ENCODE data around the gene CERS6. TPM values are rescaled to one million over a fixed set of nuclear protein-coding genes. Genes with fewer than 3 reads are reported as not detected.

CERS6 gene
- polyA plus RNA-seq, 1 donor: 43.8 TPM

DNA sequence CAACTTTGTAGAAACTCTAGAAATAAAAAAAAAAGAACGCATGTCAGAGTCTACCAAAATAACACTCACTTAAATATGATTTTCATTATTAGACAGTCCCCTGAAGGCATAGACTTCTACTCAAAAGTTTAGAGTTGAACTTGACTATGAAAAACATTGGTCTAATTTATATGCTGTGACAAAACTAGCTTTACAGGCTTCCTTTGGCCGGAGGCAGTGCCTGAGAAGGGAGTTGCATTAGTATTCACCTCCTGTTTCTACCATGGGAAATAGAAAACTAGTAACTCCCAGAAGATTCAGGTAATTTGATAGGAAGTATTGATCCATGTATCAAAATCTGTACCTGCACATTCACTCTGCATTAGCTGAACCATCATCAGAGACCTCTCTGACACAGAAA lies 182.9 kb downstream of the CERS6 start:
- peak overlapping the region; percentile 75 for H3K27ac ChIP-seq (ENCODE audit: low read length)
- no peak for DNase-seq
- WGBS (ENCODE audit: insufficient coverage, low lambda C conversion rate): no CpG with 5 or more reads among the region's 2 CpGs
- H3K27me3 ChIP-seq (ENCODE audit: control insufficient read depth, insufficient read depth, low read length): no peaks in the 10 kb centered on the region
- H3K4me1 ChIP-seq (ENCODE audit: control insufficient read depth, insufficient read depth, low read length): peaks cover 39% of the 10 kb centered on the region
- no peak overlapping the region for H3K4me3 ChIP-seq (ENCODE audit: low read length)
- no peaks in the 10 kb centered on the region for H3K36me3 ChIP-seq (ENCODE audit: control insufficient read depth, insufficient read depth, low read length)
- no peaks in the 10 kb centered on the region for H3K9me3 ChIP-seq (ENCODE audit: control insufficient read depth, low read depth, low read length)

DNA sequence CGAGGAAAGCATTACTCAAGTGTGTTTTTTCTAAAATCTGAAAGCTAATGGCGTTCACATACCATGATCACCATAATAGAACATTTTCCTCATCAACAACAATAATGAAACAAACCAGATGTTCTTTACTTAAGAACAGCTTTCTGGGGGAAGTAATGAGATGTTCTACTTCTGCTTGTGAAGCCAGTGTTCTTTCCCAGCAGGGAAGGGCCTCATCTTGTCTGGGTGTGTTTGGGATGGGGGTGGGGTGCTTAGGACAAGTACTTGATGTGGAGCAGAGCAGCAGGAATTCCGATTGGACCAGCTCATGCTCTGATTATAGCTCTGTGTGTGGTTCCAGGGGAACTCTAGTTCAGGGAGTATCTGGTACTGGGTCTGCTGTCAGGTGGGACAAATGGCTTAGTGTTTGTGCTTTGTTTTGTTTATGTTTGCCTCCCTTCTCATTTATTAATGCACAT lies 183.4 kb downstream of the CERS6 start:
- DNase-seq: peak; percentile 68 to 72
- WGBS (ENCODE audit: insufficient coverage, low lambda C conversion rate): no CpG with 5 or more reads among the region's 3 CpGs
- peak overlapping the region; percentile 75 for H3K27ac ChIP-seq (ENCODE audit: low read length)

DNA sequence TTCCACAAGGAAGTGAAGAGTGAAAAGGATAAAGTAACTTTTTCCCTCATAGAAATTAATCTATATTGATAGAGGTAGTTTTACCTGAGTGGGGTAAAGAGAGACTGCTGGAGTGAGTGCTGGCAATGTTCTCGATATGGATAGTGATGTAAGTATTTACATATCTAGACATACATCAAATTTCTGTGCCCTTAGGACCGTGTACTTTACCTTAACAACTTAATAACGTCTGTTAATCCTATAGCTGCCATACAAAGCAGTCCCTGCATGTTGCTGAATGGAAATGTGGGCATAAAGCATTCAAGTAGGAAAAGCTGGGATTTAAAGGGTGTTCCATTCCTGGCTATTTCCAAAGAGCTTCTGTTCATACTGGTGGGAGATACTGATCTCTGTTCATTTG lies 184.0 kb downstream of the CERS6 start:
- Histone ChIP-seq H3K36me3 (ENCODE audit: control insufficient read depth, insufficient read depth, low read length) (no peaks in the 10 kb centered on the region), H3K27ac (ENCODE audit: low read length) (peak overlapping the region; percentile 75), H3K4me1 (ENCODE audit: control insufficient read depth, insufficient read depth, low read length) (peaks cover 34% of the 10 kb centered on the region), H3K27me3 (ENCODE audit: control insufficient read depth, insufficient read depth, low read length) (no peaks in the 10 kb centered on the region), H3K9me3 (ENCODE audit: control insufficient read depth, low read depth, low read length) (no peaks in the 10 kb centered on the region), H3K4me3 (ENCODE audit: low read length) (no peak overlapping the region)
- DNase-seq: peak; percentile 35 to 72
- WGBS (ENCODE audit: insufficient coverage, low lambda C conversion rate): no CpG with 5 or more reads among the region's 3 CpGs

More for the DNA sequence above, 183.4 kb downstream of the CERS6 start:
- Histone ChIP-seq H3K4me3 (ENCODE audit: low read length) (no peak overlapping the region), H3K36me3 (ENCODE audit: control insufficient read depth, insufficient read depth, low read length) (no peaks in the 10 kb centered on the region), H3K9me3 (ENCODE audit: control insufficient read depth, low read depth, low read length) (no peaks in the 10 kb centered on the region), H3K4me1 (ENCODE audit: control insufficient read depth, insufficient read depth, low read length) (peaks cover 39% of the 10 kb centered on the region), H3K27me3 (ENCODE audit: control insufficient read depth, insufficient read depth, low read length) (no peaks in the 10 kb centered on the region)

DNA sequence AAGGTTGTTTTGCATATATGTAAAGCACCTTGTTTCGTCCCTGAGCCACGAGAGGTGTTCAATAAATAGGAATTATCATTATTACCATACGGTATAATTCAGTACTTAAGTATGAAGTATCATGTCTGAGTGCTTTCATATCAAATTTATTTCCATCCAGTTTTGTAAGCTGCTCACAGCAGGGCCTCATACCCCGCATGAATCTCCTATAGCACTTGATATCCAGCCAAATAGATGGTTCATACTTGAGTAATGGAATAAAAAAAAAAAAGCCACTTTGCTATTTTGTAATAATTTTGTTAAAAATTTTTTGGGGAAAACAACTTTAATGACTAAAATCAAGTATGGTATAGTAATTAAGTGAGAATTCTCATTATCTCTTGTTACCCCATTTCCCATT lies 185.6 kb downstream of the CERS6 start:
- Histone ChIP-seq H3K4me3 (ENCODE audit: low read length) (no peak overlapping the region), H3K27me3 (ENCODE audit: control insufficient read depth, insufficient read depth, low read length) (no peaks in the 10 kb centered on the region), H3K36me3 (ENCODE audit: control insufficient read depth, insufficient read depth, low read length) (no peaks in the 10 kb centered on the region), H3K27ac (ENCODE audit: low read length) (no peak overlapping the region), H3K9me3 (ENCODE audit: control insufficient read depth, low read depth, low read length) (no peaks in the 10 kb centered on the region), H3K4me1 (ENCODE audit: control insufficient read depth, insufficient read depth, low read length) (peaks cover 31% of the 10 kb centered on the region)
- no peak for DNase-seq
- no CpG with 5 or more reads among the region's 4 CpGs for whole genome bisulfite sequencing (ENCODE audit: insufficient coverage, low lambda C conversion rate)

DNA sequence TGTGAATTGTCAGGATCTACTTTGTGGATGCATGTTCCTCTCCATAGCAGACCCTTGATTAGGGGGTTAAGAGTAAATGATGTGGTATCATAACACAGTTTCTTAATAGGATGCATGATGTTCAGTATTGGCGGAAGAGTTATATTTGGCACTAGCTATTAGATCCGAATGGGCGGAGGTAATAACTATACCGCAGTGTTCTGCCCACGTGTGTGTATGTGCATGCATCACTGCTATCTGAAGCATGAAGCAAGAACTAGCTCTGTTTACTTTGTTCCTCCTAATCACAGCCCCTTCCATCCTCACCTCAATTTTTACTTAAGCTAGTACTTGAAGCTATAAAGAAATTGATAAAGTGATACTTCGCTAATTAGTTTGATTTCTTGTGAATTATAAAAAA lies 186.8 kb downstream of the CERS6 start:
- H3K27ac ChIP-seq (ENCODE audit: low read length): no peak overlapping the region
- no peak for DNase-seq
- H3K9me3 ChIP-seq (ENCODE audit: control insufficient read depth, low read depth, low read length): no peaks in the 10 kb centered on the region

DNA sequence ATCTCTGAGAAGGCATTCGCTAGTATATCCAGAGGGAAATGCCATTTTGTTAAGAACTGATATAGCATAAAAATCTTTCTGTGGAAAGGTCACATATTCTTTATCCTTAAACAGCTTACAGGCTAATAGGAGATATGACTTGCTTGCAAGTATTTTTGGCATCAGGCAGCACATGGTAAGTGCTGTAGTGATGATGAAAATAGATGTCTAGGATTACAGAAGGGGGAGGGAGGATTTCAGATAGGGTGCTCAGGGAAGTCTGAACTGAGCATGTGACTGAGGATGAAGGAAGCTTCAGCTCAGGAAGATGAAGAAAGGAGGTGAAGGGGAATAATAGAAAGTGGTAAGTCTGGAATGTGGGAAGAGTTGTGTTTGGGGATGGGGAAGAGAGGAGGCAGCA lies 187.9 kb downstream of the CERS6 start:
- Histone ChIP-seq H3K27ac (ENCODE audit: low read length) (no peak overlapping the region), H3K36me3 (ENCODE audit: control insufficient read depth, insufficient read depth, low read length) (no peaks in the 10 kb centered on the region), H3K9me3 (ENCODE audit: control insufficient read depth, low read depth, low read length) (no peaks in the 10 kb centered on the region), H3K4me3 (ENCODE audit: low read length) (no peak overlapping the region), H3K27me3 (ENCODE audit: control insufficient read depth, insufficient read depth, low read length) (no peaks in the 10 kb centered on the region), H3K4me1 (ENCODE audit: control insufficient read depth, insufficient read depth, low read length) (peaks cover 26% of the 10 kb centered on the region)
- DNase-seq: no peak
- WGBS (ENCODE audit: insufficient coverage, low lambda C conversion rate): no CpG with 5 or more reads among the region's 1 CpG

More for the DNA sequence above, 186.8 kb downstream of the CERS6 start:
- Histone ChIP-seq H3K36me3 (ENCODE audit: control insufficient read depth, insufficient read depth, low read length) (no peaks in the 10 kb centered on the region), H3K4me1 (ENCODE audit: control insufficient read depth, insufficient read depth, low read length) (peaks cover 31% of the 10 kb centered on the region), H3K27me3 (ENCODE audit: control insufficient read depth, insufficient read depth, low read length) (no peaks in the 10 kb centered on the region), H3K4me3 (ENCODE audit: low read length) (no peak overlapping the region)
- no CpG with 5 or more reads among the region's 6 CpGs for WGBS (ENCODE audit: insufficient coverage, low lambda C conversion rate)

DNA sequence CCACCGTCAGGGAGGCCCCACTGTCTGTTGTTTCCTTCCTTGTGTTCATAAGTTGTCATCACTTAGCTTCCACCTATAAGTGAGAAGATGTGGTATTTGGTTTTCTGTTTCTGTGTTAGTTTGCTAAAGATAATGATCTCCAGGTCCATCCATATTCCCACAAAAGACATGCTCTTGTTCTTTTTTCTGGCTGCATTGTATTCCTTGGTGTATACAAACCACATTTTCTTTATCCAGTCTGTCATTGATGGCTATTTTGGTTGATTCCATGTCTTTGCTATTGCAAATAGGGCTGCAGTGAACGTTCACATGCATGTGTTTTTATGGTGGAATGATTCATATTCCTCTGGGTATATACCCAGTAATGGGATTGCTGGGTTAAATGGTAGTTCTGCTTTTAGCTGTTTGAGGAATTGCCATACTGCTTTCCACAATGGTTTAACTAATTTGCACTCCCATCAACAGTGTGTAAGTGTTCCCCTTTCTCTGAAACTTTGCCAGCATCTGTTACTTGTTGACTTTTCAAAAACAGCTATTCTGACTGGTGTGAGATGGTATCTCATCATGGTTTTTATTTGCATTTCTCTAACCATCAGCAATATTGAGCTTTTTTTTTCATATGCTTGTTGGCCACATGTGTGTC lies 189.7 kb downstream of the CERS6 start:
- DNase-seq: no peak
- peaks cover 11% of the 10 kb centered on the region for H3K4me1 ChIP-seq (ENCODE audit: control insufficient read depth, insufficient read depth, low read length)
- H3K27ac ChIP-seq (ENCODE audit: low read length): no peak overlapping the region
- H3K36me3 ChIP-seq (ENCODE audit: control insufficient read depth, insufficient read depth, low read length): no peaks in the 10 kb centered on the region
- H3K27me3 ChIP-seq (ENCODE audit: control insufficient read depth, insufficient read depth, low read length): no peaks in the 10 kb centered on the region
- H3K4me3 ChIP-seq (ENCODE audit: low read length): no peak overlapping the region
- no peaks in the 10 kb centered on the region for H3K9me3 ChIP-seq (ENCODE audit: control insufficient read depth, low read depth, low read length)
- 80% methylated on average over 1 of the region's 2 CpGs for WGBS (ENCODE audit: insufficient coverage, low lambda C conversion rate)

DNA sequence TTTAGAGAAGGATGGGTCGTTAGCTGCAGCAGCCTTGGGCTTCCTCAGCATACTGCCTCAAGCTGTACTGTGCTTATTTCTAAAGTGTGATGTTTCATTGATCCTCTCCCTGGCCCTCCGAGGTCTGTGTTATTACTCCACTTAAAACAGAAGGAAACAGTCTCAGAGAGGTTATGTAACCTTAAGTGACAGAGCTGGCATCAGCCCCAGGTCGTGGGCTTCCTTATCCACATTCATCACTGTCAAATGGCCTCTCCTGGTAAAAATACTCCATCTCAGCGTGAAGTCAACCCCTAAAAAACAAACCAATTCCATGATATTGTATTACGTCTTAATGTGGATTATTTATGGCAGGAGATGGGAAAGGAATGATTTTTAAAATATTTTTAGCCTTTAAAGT lies 193.0 kb downstream of the CERS6 start:
- H3K9me3 ChIP-seq (ENCODE audit: control insufficient read depth, low read depth, low read length): no peaks in the 10 kb centered on the region
- no peak for DNase-seq
- no peak overlapping the region for H3K27ac ChIP-seq (ENCODE audit: low read length)
- H3K4me3 ChIP-seq (ENCODE audit: low read length): no peak overlapping the region
- H3K36me3 ChIP-seq (ENCODE audit: control insufficient read depth, insufficient read depth, low read length): no peaks in the 10 kb centered on the region
- WGBS (ENCODE audit: insufficient coverage, low lambda C conversion rate): 80% methylated on average over 2 of the region's 5 CpGs
- peaks cover 13% of the 10 kb centered on the region for H3K4me1 ChIP-seq (ENCODE audit: control insufficient read depth, insufficient read depth, low read length)
- no peaks in the 10 kb centered on the region for H3K27me3 ChIP-seq (ENCODE audit: control insufficient read depth, insufficient read depth, low read length)

DNA sequence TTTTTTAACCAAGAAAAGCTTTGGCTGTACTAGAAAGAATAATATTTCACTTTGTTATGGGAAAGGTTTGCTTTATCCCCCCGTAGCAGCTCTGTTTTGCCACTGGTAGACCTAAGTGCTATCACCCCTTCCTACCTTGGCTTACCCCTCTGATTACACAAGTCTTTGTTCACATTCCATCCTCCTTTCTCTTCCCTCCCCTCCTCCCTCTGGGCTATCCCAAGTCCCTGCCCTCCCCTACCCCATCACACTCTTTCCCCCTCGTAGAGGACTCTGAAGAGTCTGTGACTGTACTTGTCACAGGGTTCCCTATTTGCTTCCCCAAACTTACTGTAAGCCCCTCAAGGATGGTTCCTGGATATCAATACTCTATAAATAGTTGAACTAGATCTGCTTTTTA lies 193.5 kb downstream of the CERS6 start:
- Histone ChIP-seq H3K27me3 (ENCODE audit: control insufficient read depth, insufficient read depth, low read length) (no peaks in the 10 kb centered on the region), H3K9me3 (ENCODE audit: control insufficient read depth, low read depth, low read length) (no peaks in the 10 kb centered on the region), H3K4me1 (ENCODE audit: control insufficient read depth, insufficient read depth, low read length) (peaks cover 17% of the 10 kb centered on the region), H3K4me3 (ENCODE audit: low read length) (no peak overlapping the region), H3K27ac (ENCODE audit: low read length) (no peak overlapping the region), H3K36me3 (ENCODE audit: control insufficient read depth, insufficient read depth, low read length) (no peaks in the 10 kb centered on the region)
- no CpG with 5 or more reads among the region's 2 CpGs for WGBS (ENCODE audit: insufficient coverage, low lambda C conversion rate)
- DNase-seq: no peak

DNA sequence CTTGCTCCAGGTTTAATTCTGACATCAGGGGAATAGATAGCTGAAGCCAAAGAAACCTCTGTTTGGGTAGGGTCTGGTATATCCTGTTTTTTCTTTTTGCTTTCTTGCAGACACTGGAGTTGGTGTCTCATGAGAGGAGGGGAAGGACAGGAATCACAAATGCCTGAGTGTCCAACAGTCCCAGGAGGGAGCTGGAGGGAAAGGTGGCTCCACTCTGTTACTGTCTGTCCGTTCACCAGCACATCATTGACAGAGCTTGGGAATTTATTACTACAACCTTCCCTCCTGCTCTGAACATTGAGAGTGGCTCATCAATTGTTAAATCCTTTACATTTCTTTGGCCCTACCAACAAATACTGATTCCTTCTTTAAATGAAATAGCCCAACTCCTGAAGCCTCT lies 194.1 kb downstream of the CERS6 start:
- no peak overlapping the region for H3K4me3 ChIP-seq (ENCODE audit: low read length)
- H3K27me3 ChIP-seq (ENCODE audit: control insufficient read depth, insufficient read depth, low read length): no peaks in the 10 kb centered on the region
- DNase-seq: no peak
- no peaks in the 10 kb centered on the region for H3K36me3 ChIP-seq (ENCODE audit: control insufficient read depth, insufficient read depth, low read length)
- H3K4me1 ChIP-seq (ENCODE audit: control insufficient read depth, insufficient read depth, low read length): peaks cover 23% of the 10 kb centered on the region
- WGBS (ENCODE audit: insufficient coverage, low lambda C conversion rate): no CpG with 5 or more reads among the region's 1 CpG
- H3K9me3 ChIP-seq (ENCODE audit: control insufficient read depth, low read depth, low read length): peaks cover 2% of the 10 kb centered on the region
- H3K27ac ChIP-seq (ENCODE audit: low read length): no peak overlapping the region

DNA sequence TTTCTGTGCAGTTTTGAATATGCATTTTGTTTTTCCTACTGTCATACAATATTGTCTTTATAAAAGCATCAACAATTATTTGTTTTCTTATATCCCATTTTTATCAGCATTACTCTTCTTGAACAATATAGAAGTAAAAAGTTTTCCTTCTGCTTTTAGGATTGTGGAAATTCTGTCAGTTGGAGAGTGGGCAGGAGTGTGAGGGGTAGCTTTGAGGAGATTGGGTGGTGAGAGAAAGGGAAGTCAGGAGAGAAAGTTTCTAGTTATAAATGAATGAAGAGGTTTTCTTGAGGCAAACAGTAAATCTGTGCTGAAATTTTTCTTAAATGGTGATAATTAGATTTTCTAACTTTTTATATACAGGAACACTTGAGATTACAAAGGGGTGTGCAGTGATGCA lies 194.7 kb downstream of the CERS6 start:
- H3K27me3 ChIP-seq (ENCODE audit: control insufficient read depth, insufficient read depth, low read length): no peaks in the 10 kb centered on the region
- H3K4me1 ChIP-seq (ENCODE audit: control insufficient read depth, insufficient read depth, low read length): peaks cover 26% of the 10 kb centered on the region
- DNase-seq: no peak
- H3K36me3 ChIP-seq (ENCODE audit: control insufficient read depth, insufficient read depth, low read length): no peaks in the 10 kb centered on the region
- H3K4me3 ChIP-seq (ENCODE audit: low read length): no peak overlapping the region
- peaks cover 3% of the 10 kb centered on the region for H3K9me3 ChIP-seq (ENCODE audit: control insufficient read depth, low read depth, low read length)
- H3K27ac ChIP-seq (ENCODE audit: low read length): no peak overlapping the region

Data from large intestine (tissue), 3 donors.